IMR-90 (cell line): ENCODE results near the gene ARMH2. TPM values are rescaled to one million over a fixed set of nuclear protein-coding genes. Genes with fewer than 3 reads are reported as not detected.

ENCODE experiments used
- ATAC-seq: fragments of 200-7000 bp; cut with Tn5 transposase; 2 replicates; pipeline ENCODE4 v1.9.1; 2020; ENCODE audit warnings: low read depth, mild to moderate bottlenecking, moderate library complexity
- BruUV-seq: library from RNA; stranded (reverse); fragments of 400-500 nt; replicated peaks from 2 replicates; lab custom pipeline; 2021; lab: Mats Ljungman, UMichigan
- CTCF ChIA-PET: fragments of 300-600 bp; formaldehyde crosslinking; extraction: SDS; loops from one replicate; lab custom pipeline; 2021; ENCODE audit warnings: antibody characterized with exemption; lab: Yijun Ruan, JAX
- POLR2A ChIA-PET: fragments of 300-600 bp; sonication (Branson Sonifier 250); formaldehyde crosslinking; loops from one replicate; lab custom pipeline; 2022; ENCODE audit warnings: antibody characterized with exemption; ENCODE audit not compliant: unreplicated experiment; lab: Charles Lee
- DNase-seq: peaks from one replicate; pipeline ENCODE4 v3.0.0; 2013
- H2AFZ ChIP-seq: replicated peaks from 2 replicates; pipeline ENCODE3; 2013; ENCODE audit warnings: low read length, mild to moderate bottlenecking; ENCODE audit not compliant: poor library complexity
- H2AK5ac ChIP-seq: 2 replicates; pipeline ENCODE4 v1.6.1; 2013; ENCODE audit warnings: low read depth, low read length, inconsistent platforms
- H2AK9ac ChIP-seq: replicated peaks from 2 replicates; pipeline ENCODE3; 2013; ENCODE audit warnings: mild to moderate bottlenecking, low read depth, low read length, moderate library complexity; ENCODE audit not compliant: poor library complexity
- H2BK120ac ChIP-seq: 2 replicates; pipeline ENCODE4 v1.6.1; 2013; ENCODE audit warnings: low read depth, low read length, inconsistent platforms
- H2BK15ac ChIP-seq: 3 replicates; pipeline ENCODE4 v1.6.1; 2013; ENCODE audit warnings: low read depth, low read length, inconsistent platforms
- H2BK20ac ChIP-seq: 2 replicates; pipeline ENCODE4 v1.6.1; 2013; ENCODE audit warnings: low read depth, mild to moderate bottlenecking, inconsistent platforms, low read length, moderate library complexity
- H2BK5ac ChIP-seq: 2 replicates; pipeline ENCODE4 v1.6.1; 2013; ENCODE audit warnings: mild to moderate bottlenecking, low read depth, low read length, inconsistent platforms; ENCODE audit not compliant: poor library complexity, severe bottlenecking
- H3K14ac ChIP-seq: replicated peaks from 2 replicates; pipeline ENCODE4 v1.6.1; 2013; ENCODE audit warnings: low read depth, low read length, inconsistent platforms
- H3K18ac ChIP-seq: 2 replicates; pipeline ENCODE4 v1.6.1; 2013; ENCODE audit warnings: low read depth, low read length, control low read depth
- H3K23ac ChIP-seq: 2 replicates; pipeline ENCODE4 v1.6.1; 2013; ENCODE audit warnings: low read depth, low read length, inconsistent platforms
- H3K27ac ChIP-seq: 2 replicates; pipeline ENCODE4 v1.5.1; 2013; ENCODE audit warnings: mild to moderate bottlenecking, control low read depth, low read length; ENCODE audit not compliant: insufficient read depth
- H3K27me3 ChIP-seq: 2 replicates; pipeline ENCODE4 v1.6.1; 2013; ENCODE audit warnings: low read length; ENCODE audit not compliant: control insufficient read depth, insufficient read depth
- H3K36me3 ChIP-seq: 2 replicates; pipeline ENCODE4 v1.6.1; 2013; ENCODE audit warnings: low read length, mixed read lengths; ENCODE audit not compliant: control insufficient read depth, insufficient read depth
- H3K4ac ChIP-seq: 2 replicates; pipeline ENCODE4 v1.6.1; 2013; ENCODE audit warnings: low read depth, low read length, inconsistent platforms
- H3K4me1 ChIP-seq: 2 replicates; pipeline ENCODE4 v1.6.1; 2013; ENCODE audit warnings: low read length, mixed read lengths; ENCODE audit not compliant: control insufficient read depth, insufficient read depth
- H3K4me2 ChIP-seq: 2 replicates; pipeline ENCODE4 v1.6.1; 2013; ENCODE audit warnings: low read depth, mild to moderate bottlenecking, control low read depth, low read length, moderate library complexity
- H3K4me3 ChIP-seq: 2 replicates; pipeline ENCODE4 v1.5.1; 2013; ENCODE audit warnings: low read depth, mild to moderate bottlenecking, control low read depth, low read length, moderate library complexity; ENCODE audit not compliant: insufficient read depth
- H3K56ac ChIP-seq: 2 replicates; pipeline ENCODE4 v1.6.1; 2013; ENCODE audit warnings: low read length, inconsistent platforms; ENCODE audit not compliant: insufficient read depth; ENCODE audit errors: extremely low read depth
- H3K79me1 ChIP-seq, 2 experiments: 2 replicates each; pipeline ENCODE4 v1.6.1; 2013; ENCODE audit warnings: low read length in 2 of 2, inconsistent platforms in 1 of 2, low read depth in 1 of 2
- H3K9ac ChIP-seq: 2 replicates; pipeline ENCODE4 v1.6.1; 2013; ENCODE audit warnings: low read depth, low read length, control low read depth
- H3K9me1 ChIP-seq: 2 replicates; pipeline ENCODE4 v1.6.1; 2013; ENCODE audit warnings: low read length, inconsistent platforms; ENCODE audit not compliant: insufficient read depth
- H3K9me3 ChIP-seq: 2 replicates; pipeline ENCODE4 v1.6.1; 2013; ENCODE audit warnings: low read length; ENCODE audit not compliant: control insufficient read depth, insufficient read depth
- H4K20me1 ChIP-seq: 2 replicates; pipeline ENCODE4 v1.6.1; 2013; ENCODE audit warnings: low read length, inconsistent platforms; ENCODE audit not compliant: insufficient read depth
- H4K5ac ChIP-seq: 2 replicates; pipeline ENCODE4 v1.6.1; 2013; ENCODE audit warnings: mild to moderate bottlenecking, low read depth, low read length, control low read depth
- H4K8ac ChIP-seq, 2 experiments: 2 replicates each; pipeline ENCODE4 v1.6.1; 2013; ENCODE audit warnings: low read depth in 2 of 2, low read length in 2 of 2, control low read depth in 1 of 2, inconsistent platforms in 1 of 2
- H4K91ac ChIP-seq: 2 replicates; pipeline ENCODE4 v1.6.1; 2013; ENCODE audit warnings: low read depth, low read length, inconsistent platforms; ENCODE audit not compliant: insufficient read depth
- FOS ChIP-seq: fragments of 150-350 bp; IDR thresholded peaks from 2 replicates; pipeline ENCODE4 v1.6.1; 2016; ENCODE audit warnings: low read depth, low read length
- MAFK ChIP-seq: IDR thresholded peaks from 2 replicates; pipeline ENCODE4 v1.6.1; 2012; ENCODE audit warnings: low read depth, low read length, improper control_type of control experiment
- NFE2L2 ChIP-seq: fragments of 150-350 bp; IDR thresholded peaks from 2 replicates; pipeline ENCODE4 v1.6.1; 2016; ENCODE audit warnings: low read depth, mild to moderate bottlenecking, low read length
- USF2 ChIP-seq: fragments of 150-350 bp; IDR thresholded peaks from 2 replicates; pipeline ENCODE4 v1.6.1; 2017; ENCODE audit warnings: mild to moderate bottlenecking, antibody characterized with exemption, low read length, low read depth
- WGBS, 2 experiments: methylation state at CpG; one replicate each; pipeline versions ENCODE4 v1.1.5 to v1.1.7; 2013; ENCODE audit warnings: missing lambda C conversion rate in 2 of 2; ENCODE audit not compliant: insufficient read length in 1 of 2; ENCODE audit errors: extremely low coverage in 2 of 2; 5-methylcytosine and 5-hydroxymethylcytosine counted together
- dilution Hi-C: fragments of 300-500 bp; cut with HindIII; formaldehyde crosslinking; loops from one replicate; pipeline ENCODE4 v1.14.3; 2018; ENCODE audit warnings: low sequenced_read_pairs; ENCODE audit not compliant: unreplicated experiment
- in situ Hi-C: fragments of 300-500 bp; cut with MboI; formaldehyde crosslinking; loops from 3 replicates; pipeline ENCODE4 v1.14.3; 2019; ENCODE audit warnings: low sequenced_read_pairs, inconsistent platforms, mixed read lengths
- intact Hi-C: fragments of 100-400 bp; cut with micrococcal nuclease; formaldehyde crosslinking; loops from 2 replicates; pipeline ENCODE4 v1.10.0; 2022
- polyA plus RNA-seq, 3 experiments: library from polyadenylated mRNA; depleted of rRNA; stranded (reverse); fragments of >200 nt; gene quantifications; 2 replicates each; pipeline ENCODE4 v1.2.3, GENCODE V29; 2012; ENCODE audit warnings: low replicate concordance in 1 of 3
- total RNA-seq: library from RNA; depleted of rRNA; stranded (reverse); fragments of >200 nt; gene quantifications from 2 replicates; pipeline ENCODE4 v1.2.3, GENCODE V29; 2012

The ARMH2 gene
- total and polyA plus RNA-seq, 2 of the 4 experiments (the other 2 are of a cell fraction): not detected

- Histone ChIP-seq H2BK5ac (peak overlapping the region; percentile 70), H3K18ac (no peak overlapping the region; the same call in 1 of the 2 replicates), H3K27ac (no peak overlapping the region), H3K9me1 (0 out of 2 replicates have a peak, but pooled peaks cover 3% of the 10 kb centered on the region), H3K4ac (no peak overlapping the region), H4K20me1 (no peaks in the 10 kb centered on the region), H4K8ac (no peak overlapping the region), H3K27me3 (no peaks in the 10 kb centered on the region), H2AK5ac (no peak overlapping the region), H3K14ac (no peak overlapping the region), H2BK15ac (no peak overlapping the region), H3K23ac (no peak overlapping the region), H3K36me3 (peaks cover 6% of the 10 kb centered on the region), H3K9me3 (no peaks in the 10 kb centered on the region), H2AFZ (no peak overlapping the region), H3K4me3 (no peak overlapping the region), H2BK120ac (no peak overlapping the region), H3K9ac (no peak overlapping the region), H4K5ac (no peak overlapping the region; the same call in 1 of the 2 replicates), H3K4me2 (peak overlapping the region; percentile 46; the same call in 1 of the 2 replicates), H2AK9ac (no peak overlapping the region), H3K79me1 (peaks cover 0 to 3% of the 10 kb centered on the region in 2 experiments; a peak in 3 of 4 replicates), H4K91ac (no peak overlapping the region), H2BK20ac (no peak overlapping the region), H3K56ac (no peak overlapping the region), H3K4me1 (no peaks in the 10 kb centered on the region)
- dilution Hi-C loops (no loop called here), intact Hi-C loops (no loop called here), in situ Hi-C loops (no loop called here)
- ChIA-PET POLR2A (no interaction called here), CTCF (interaction anchor here (0.6 to 1.1 kb wide), 2 partner anchors 9 to 65 kb away, joined by 3 read pairs; no protein-coding TSS in a partner anchor)
- TF ChIP-seq NFE2L2: no peak
- TF ChIP-seq MAFK: no peak
- TF ChIP-seq FOS: peak; percentile 33; the same call in 1 of the 2 replicates
- no peak for TF ChIP-seq USF2
- no CpG with 5 or more reads among the region's 4 CpGs for WGBS, 2 experiments
- no TSS peak for BruUV-seq
- ATAC-seq (peak; percentile 90), DNase-seq (peak; percentile 81)
These were observed 10.6 kb downstream of the ARMH2 start for GRCh38 chr6:24788031-24788665.
